AG04450 (cell line): ENCODE results near the gene NBEAL2. TPM values are rescaled to one million over a fixed set of nuclear protein-coding genes. Genes with fewer than 3 reads are reported as not detected.

Experiments used
- CTCF ChIA-PET: fragments of 300-600, 350-600 bp; formaldehyde crosslinking; extraction: SDS; loops from one replicate; lab custom pipeline; 2022; ENCODE audit warnings: antibody characterized with exemption, inconsistent platforms; lab: Charles Lee
- POLR2A ChIA-PET: fragments of 350-600 bp; formaldehyde crosslinking; extraction: SDS; loops from one replicate; lab custom pipeline; 2021; ENCODE audit warnings: antibody characterized with exemption, inconsistent platforms; lab: Yijun Ruan, JAX
- DNase-seq: peaks from one replicate; pipeline ENCODE4 v3.0.0-alpha.2; 2011; ENCODE audit warnings: low read depth, low spot score
- H3K27ac ChIP-seq: one replicate; pipeline ENCODE4 v1.5.1; 2012; ENCODE audit warnings: low read depth, low read length, control low read depth
- H3K27me3 ChIP-seq: one replicate; pipeline ENCODE4 v1.6.0; 2012; ENCODE audit warnings: low read length; ENCODE audit not compliant: control insufficient read depth, insufficient read depth
- H3K4me3 ChIP-seq: 2 replicates; pipeline ENCODE4 v1.5.1; 2011; ENCODE audit warnings: mild to moderate bottlenecking, low read depth, low read length, control low read depth
- H3K9me3 ChIP-seq: 2 replicates; pipeline ENCODE4 v1.5.1; 2012; ENCODE audit warnings: low read length; ENCODE audit not compliant: control insufficient read depth, insufficient read depth
- CTCF ChIP-seq: IDR thresholded peaks from 2 replicates; pipeline ENCODE4 v1.5.1; 2011; ENCODE audit warnings: low read depth, low read length, control low read depth, inconsistent platforms
- polyA plus RNA-seq: library from polyadenylated mRNA; depleted of rRNA; stranded (reverse); fragments of >200 nt; gene quantifications from 2 replicates; pipeline ENCODE4 v1.2.3, GENCODE V29; 2011

Gene NBEAL2
- polyA plus RNA-seq, 1 experiment = 2.1 TPM

GRCh38 chr3:46952813-46953212, 26.7 kb upstream of the NBEAL2 start:
- no peaks in the 10 kb centered on the region for H3K9me3 ChIP-seq
- POLR2A ChIA-PET = interaction anchor here (0.6 kb wide), 1 partner anchor 14 kb away, joined by 4 read pairs; no protein-coding TSS in a partner anchor
- H3K27me3 ChIP-seq = no peaks in the 10 kb centered on the region
- no peak for TF ChIP-seq CTCF
- no peak overlapping the region for H3K4me3 ChIP-seq
- no peak overlapping the region for H3K27ac ChIP-seq
- no peak for DNase-seq
- CTCF ChIA-PET = interaction anchor here (0.6 to 2.6 kb wide), 2 partner anchors 17 to 371 kb away, joined by 3 to 12 read pairs; no protein-coding TSS in a partner anchor

- CTCF ChIA-PET = interaction anchor here (2.6 kb wide), 1 partner anchor 18 kb away, joined by 12 read pairs; no protein-coding TSS in a partner anchor
Measured at GRCh38 chr3:46953234-46954010, 26.0 kb upstream of the NBEAL2 start.

GRCh38 chr3:46954178-46954577, 25.3 kb upstream of the NBEAL2 start:
- Histone ChIP-seq H3K4me3 (no peak overlapping the region), H3K9me3 (no peaks in the 10 kb centered on the region), H3K27me3 (no peaks in the 10 kb centered on the region), H3K27ac (peak overlapping the region; percentile 21)
- DNase-seq = no peak
- TF ChIP-seq CTCF = no peak
- POLR2A ChIA-PET = no interaction called here
- CTCF ChIA-PET = interaction anchor here (2.6 kb wide), 1 partner anchor 18 kb away, joined by 12 read pairs; no protein-coding TSS in a partner anchor

More at GRCh38 chr3:46953234-46954010, 26.0 kb upstream of the NBEAL2 start:
- H3K27me3 ChIP-seq = no peaks in the 10 kb centered on the region
- POLR2A ChIA-PET = interaction anchor here (0.6 kb wide), 2 partner anchors 8 to 15 kb away, joined by 3 to 4 read pairs; no protein-coding TSS in a partner anchor
- DNase-seq = no peak
- no peak overlapping the region for H3K4me3 ChIP-seq
- H3K9me3 ChIP-seq = no peaks in the 10 kb centered on the region
- no peak for TF ChIP-seq CTCF
- H3K27ac ChIP-seq = no peak overlapping the region

- no peak overlapping the region for H3K4me3 ChIP-seq
- no peak for TF ChIP-seq CTCF
- POLR2A ChIA-PET = no interaction called here
- H3K27me3 ChIP-seq = no peaks in the 10 kb centered on the region
- peak overlapping the region; percentile 21 for H3K27ac ChIP-seq
- CTCF ChIA-PET = interaction anchor here (1.8 to 2.6 kb wide), 2 partner anchors 19 kb away, joined by 12 to 14 read pairs; no protein-coding TSS in a partner anchor
- H3K9me3 ChIP-seq = no peaks in the 10 kb centered on the region
- DNase-seq = no peak
Measured at GRCh38 chr3:46955157-46955556, 24.3 kb upstream of the NBEAL2 start.

GRCh38 chr3:46955801-46956259, 23.6 kb upstream of the NBEAL2 start:
- H3K4me3 ChIP-seq = no peak overlapping the region
- TF ChIP-seq CTCF = no peak
- no peaks in the 10 kb centered on the region for H3K9me3 ChIP-seq
- ChIA-PET CTCF (interaction anchor here (1.2 to 1.8 kb wide), 2 partner anchors 15 to 20 kb away, joined by 3 to 14 read pairs; no protein-coding TSS in a partner anchor), POLR2A (no interaction called here)
- H3K27me3 ChIP-seq = no peaks in the 10 kb centered on the region
- H3K27ac ChIP-seq = peak overlapping the region; percentile 48
- DNase-seq = no peak
